ENCODE results near the gene LEPROT.

DNA sequence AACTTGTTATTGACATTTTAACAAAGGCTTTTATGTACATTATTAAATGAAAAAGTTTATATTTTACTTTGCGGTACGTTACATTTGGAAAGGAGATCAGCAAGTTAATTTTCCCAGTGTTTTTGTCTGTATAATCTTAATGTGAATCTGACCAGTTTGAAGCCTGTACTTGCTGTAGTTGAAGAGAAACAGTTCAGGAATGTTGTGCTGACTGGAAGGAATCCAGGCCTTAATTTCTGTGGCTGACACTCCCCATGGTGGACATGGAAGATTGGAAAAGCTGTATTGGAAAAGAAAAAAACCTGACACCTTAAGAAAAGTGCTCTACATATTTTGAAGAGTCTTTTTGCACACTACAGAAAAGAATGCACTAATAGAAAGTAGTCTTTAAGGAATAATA lies 15.5 kb downstream of the LEPROT start:
- TF ChIP-seq, protein P1, sequence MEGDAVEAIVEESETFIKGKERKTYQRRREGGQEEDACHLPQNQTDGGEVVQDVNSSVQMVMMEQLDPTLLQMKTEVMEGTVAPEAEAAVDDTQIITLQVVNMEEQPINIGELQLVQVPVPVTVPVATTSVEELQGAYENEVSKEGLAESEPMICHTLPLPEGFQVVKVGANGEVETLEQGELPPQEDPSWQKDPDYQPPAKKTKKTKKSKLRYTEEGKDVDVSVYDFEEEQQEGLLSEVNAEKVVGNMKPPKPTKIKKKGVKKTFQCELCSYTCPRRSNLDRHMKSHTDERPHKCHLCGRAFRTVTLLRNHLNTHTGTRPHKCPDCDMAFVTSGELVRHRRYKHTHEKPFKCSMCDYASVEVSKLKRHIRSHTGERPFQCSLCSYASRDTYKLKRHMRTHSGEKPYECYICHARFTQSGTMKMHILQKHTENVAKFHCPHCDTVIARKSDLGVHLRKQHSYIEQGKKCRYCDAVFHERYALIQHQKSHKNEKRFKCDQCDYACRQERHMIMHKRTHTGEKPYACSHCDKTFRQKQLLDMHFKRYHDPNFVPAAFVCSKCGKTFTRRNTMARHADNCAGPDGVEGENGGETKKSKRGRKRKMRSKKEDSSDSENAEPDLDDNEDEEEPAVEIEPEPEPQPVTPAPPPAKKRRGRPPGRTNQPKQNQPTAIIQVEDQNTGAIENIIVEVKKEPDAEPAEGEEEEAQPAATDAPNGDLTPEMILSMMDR (IDR thresholded peaks at IDR 0.05): no peak
- TF ChIP-seq POLR2A (IDR thresholded peaks at IDR 0.05): no peak

Measured in right lobe of liver (tissue), 4 donors.